Renal pelvis (tissue), 12 donors: ENCODE data around the gene MEG3. TPM values are rescaled to one million over a fixed set of nuclear protein-coding genes. Genes with fewer than 3 reads are reported as not detected.

Experiments used
- DNase-seq: peaks from one replicate; pipeline ENCODE4 v3.0.0-alpha.2; 2013
- long read RNA-seq, 16 experiments: transcript quantifications; one replicate each; lab custom pipeline, GENCODE V29; 2026
- polyA plus RNA-seq, 3 donors: library from polyadenylated mRNA; unstranded; fragments of 120-200 nt; gene quantifications; one replicate each; pipeline ENCODE4 v1.2.1, GENCODE V29; 2013; ENCODE audit not compliant: insufficient read length in 3 of 3

The MEG3 gene
- 100 to 1,000 TPM; 122 to 305 (median 222) TPM for polyA plus RNA-seq
- long read RNA-seq, donor 1, full-length matches to known transcripts = 29 of 29 reads
- long read RNA-seq, donor 1, partial matches to known transcripts = 0 of 29 reads
- long read RNA-seq, donor 1, other reads (novel, unspliced or antisense) = 0 of 29 reads
- long read RNA-seq, donor 2, full-length matches to known transcripts = 48 of 48 reads
- long read RNA-seq, donor 2, partial matches to known transcripts = 0 of 48 reads
- long read RNA-seq, donor 2, other reads (novel, unspliced or antisense) = 0 of 48 reads
- long read RNA-seq, donor 3, full-length matches to known transcripts = 38 of 38 reads
- long read RNA-seq, donor 3, partial matches to known transcripts = 0 of 38 reads
- long read RNA-seq, donor 3, other reads (novel, unspliced or antisense) = 0 of 38 reads
- long read RNA-seq, donor 4, full-length matches to known transcripts = 53 of 53 reads
- long read RNA-seq, donor 4, partial matches to known transcripts = 0 of 53 reads
- long read RNA-seq, donor 4, other reads (novel, unspliced or antisense) = 0 of 53 reads
- long read RNA-seq, donor 5, full-length matches to known transcripts = 9 of 9 reads
- long read RNA-seq, donor 5, partial matches to known transcripts = 0 of 9 reads
- long read RNA-seq, donor 5, other reads (novel, unspliced or antisense) = 0 of 9 reads
- long read RNA-seq, donor 6, full-length matches to known transcripts = 42 of 50 reads
- long read RNA-seq, donor 6, partial matches to known transcripts = 8 of 50 reads
- long read RNA-seq, donor 6, other reads (novel, unspliced or antisense) = 0 of 50 reads
- long read RNA-seq, donor 7, full-length matches to known transcripts = 38 of 44 reads
- long read RNA-seq, donor 7, partial matches to known transcripts = 6 of 44 reads
- long read RNA-seq, donor 7, other reads (novel, unspliced or antisense) = 0 of 44 reads
- long read RNA-seq, donor 8, full-length matches to known transcripts = 38 of 38 reads
- long read RNA-seq, donor 8, partial matches to known transcripts = 0 of 38 reads
- long read RNA-seq, donor 8, other reads (novel, unspliced or antisense) = 0 of 38 reads
- long read RNA-seq, donor 9, full-length matches to known transcripts = 35 of 35 reads
- long read RNA-seq, donor 9, partial matches to known transcripts = 0 of 35 reads
- long read RNA-seq, donor 9, other reads (novel, unspliced or antisense) = 0 of 35 reads
- long read RNA-seq, donor 10, full-length matches to known transcripts = 79 of 87 reads
- long read RNA-seq, donor 10, partial matches to known transcripts = 8 of 87 reads
- long read RNA-seq, donor 10, other reads (novel, unspliced or antisense) = 0 of 87 reads
- long read RNA-seq, donor 11, full-length matches to known transcripts = 17 of 17 reads
- long read RNA-seq, donor 11, partial matches to known transcripts = 0 of 17 reads
- long read RNA-seq, donor 11, other reads (novel, unspliced or antisense) = 0 of 17 reads
- long read RNA-seq, donor 12, full-length matches to known transcripts = 62 of 67 reads
- long read RNA-seq, donor 12, partial matches to known transcripts = 5 of 67 reads
- long read RNA-seq, donor 12, other reads (novel, unspliced or antisense) = 0 of 67 reads
- long read RNA-seq, donor 13, full-length matches to known transcripts = 55 of 66 reads
- long read RNA-seq, donor 13, partial matches to known transcripts = 11 of 66 reads
- long read RNA-seq, donor 13, other reads (novel, unspliced or antisense) = 0 of 66 reads
- long read RNA-seq, donor 14 = 0 reads
- long read RNA-seq, donor 15 = 0 reads
- long read RNA-seq, donor 16, full-length matches to known transcripts = 36 of 36 reads
- long read RNA-seq, donor 16, partial matches to known transcripts = 0 of 36 reads
- long read RNA-seq, donor 16, other reads (novel, unspliced or antisense) = 0 of 36 reads

DNA sequence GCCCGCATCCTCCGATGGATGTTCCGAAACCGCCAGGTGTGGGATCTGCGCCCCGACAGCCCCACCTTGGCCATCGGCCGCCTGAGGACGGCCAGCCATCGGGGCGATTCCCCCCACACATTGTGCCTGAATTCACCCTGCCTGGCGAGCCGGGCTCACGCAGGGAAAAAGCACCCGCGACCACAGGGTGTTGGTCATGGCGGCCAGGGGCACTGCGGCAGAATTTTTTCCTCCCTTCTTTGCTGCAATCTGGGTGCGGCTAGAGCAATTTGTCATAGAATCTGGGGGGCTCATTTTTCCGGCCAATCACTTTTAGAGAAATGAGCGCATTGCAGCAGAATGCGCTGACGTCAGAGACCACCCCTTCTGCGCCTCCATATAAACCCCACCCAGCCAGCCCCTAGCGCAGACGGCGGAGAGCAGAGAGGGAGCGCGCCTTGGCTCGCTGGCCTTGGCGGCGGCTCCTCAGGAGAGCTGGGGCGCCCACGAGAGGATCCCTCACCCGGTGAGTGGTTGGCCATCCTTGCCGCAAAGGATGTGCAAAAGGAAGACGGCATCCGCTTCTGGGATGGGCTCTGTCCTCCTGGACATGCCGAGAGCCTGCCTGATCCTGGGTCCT, at the start of gene MEG3:
Gene MEG3, plus strand, starts transcription at position 406 of the 619 bp plus-strand sequence.
- peak; percentile 62 for DNase-seq

DNA sequence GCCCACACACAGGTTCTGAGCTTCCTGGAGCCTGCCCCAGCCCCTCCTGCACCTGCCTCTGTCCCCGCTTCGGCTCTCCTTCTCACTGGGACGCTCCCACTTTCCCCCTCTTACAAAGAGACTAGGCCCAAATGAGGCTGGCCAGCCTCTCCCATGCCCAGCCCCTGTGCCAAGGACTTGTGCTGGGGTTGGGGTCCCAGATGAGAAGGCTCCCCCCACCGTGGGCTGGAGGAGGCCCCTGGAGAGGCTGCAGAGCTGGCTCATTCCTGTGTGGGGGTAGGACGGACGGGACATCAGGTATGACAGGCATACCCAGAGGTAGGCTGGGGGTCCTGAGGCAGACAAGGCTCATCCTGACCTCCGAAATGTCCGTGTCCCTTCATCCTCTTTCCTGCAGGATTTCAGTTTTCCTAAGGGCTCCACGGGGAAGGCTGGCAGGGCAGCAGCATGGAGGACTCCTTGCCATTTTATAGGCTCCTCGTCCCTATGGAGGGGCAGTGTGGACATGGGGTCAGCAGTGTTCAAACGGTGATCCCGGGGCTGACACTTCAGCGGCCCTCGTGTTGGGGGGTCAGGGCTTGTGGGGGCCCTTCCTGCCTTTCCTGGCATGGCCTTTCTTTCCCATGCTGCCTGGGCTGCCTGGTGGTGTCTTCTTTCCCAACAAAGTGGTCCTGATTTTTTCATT, 49.1 kb upstream of the MEG3 start:
- no peak for DNase-seq

- no peak for DNase-seq
These were observed 48.5 kb upstream of the MEG3 start for GRCh38 chr14:100777366-100777817.

- peak; percentile 64 for DNase-seq
These were observed 47.9 kb upstream of the MEG3 start for GRCh38 chr14:100777818-100778525.

DNA sequence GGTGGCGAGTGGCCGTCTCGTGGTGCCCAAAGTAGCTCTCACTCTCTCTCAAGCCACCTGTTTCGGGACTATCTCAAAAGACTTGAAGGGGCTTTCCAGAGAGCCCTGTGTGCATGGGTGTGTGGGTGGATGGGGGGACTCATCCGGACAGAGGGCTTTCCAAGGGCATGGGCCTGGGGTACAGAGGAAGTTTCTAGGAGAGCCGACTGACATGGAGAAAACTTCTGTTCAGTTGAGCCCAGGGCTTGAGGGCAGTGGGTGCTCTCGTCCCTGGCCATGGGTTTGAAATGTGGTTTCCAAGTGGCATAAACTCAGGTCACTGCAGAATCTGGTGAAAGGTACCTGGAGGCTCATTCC, 47.4 kb upstream of the MEG3 start:
- no peak for DNase-seq

DNA sequence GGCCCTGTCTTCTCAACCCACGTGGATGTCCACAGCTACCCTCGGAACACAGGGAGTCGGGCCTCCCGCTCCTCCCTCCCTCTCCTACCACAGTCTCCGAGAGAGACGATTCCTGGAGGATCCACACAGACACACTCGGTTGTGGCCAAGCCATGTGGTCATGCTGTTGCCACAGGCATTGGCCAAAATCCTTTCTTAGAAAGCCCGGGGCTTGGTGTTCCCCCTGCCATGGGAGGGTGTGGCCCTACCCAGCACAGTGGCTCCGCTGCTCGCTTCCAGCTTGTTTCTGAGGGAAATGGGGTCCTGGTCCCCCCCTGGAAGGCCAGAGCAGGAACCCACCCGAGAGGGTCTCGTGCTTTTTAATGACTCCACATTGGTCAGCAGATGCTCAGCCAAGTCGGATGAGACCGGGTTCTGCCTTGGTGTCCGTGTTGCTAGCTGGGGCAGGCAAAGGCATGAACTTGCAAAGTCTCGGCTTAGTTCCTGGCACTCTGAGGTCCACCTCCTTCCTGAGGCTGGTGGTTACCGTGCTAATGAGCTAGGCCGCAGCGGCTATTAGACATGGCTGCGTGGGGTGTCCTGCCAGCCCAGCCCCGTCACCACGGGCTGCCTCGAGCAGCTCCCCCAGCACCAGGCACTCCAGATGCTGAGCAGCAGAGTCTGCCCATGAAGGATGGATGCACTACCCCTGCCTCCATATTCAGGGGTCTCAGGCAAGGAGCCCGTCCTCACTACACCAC, 46.8 kb upstream of the MEG3 start:
- DNase-seq = no peak

GRCh38 chr14:100779691-100780080, 46.2 kb upstream of the MEG3 start:
- no peak for DNase-seq

DNA sequence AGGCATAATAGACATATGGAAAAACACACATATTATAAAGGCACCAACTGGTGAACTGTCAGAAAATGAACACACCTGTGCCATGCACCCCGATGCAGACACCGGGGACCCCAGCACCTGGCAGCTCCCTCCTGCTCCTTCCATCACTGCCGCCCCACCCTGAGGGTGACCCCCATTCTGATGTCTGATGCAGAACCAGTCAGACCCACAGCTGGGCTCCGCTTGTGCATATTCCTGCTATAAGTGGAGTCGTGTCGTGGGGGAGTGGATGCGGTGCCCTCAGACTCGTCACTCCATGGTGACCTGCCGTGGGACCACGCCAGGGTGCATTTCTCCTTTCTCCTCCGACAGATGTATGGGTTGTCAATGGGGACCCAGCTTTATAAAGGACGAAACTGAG, 45.7 kb upstream of the MEG3 start:
- no peak for DNase-seq

- DNase-seq = no peak
These were observed 45.1 kb upstream of the MEG3 start for GRCh38 chr14:100780646-100781355.

GRCh38 chr14:100781952-100782351, 44.0 kb upstream of the MEG3 start:
- no peak for DNase-seq

GRCh38 chr14:100782516-100783320, 43.2 kb upstream of the MEG3 start:
- no peak for DNase-seq

DNA sequence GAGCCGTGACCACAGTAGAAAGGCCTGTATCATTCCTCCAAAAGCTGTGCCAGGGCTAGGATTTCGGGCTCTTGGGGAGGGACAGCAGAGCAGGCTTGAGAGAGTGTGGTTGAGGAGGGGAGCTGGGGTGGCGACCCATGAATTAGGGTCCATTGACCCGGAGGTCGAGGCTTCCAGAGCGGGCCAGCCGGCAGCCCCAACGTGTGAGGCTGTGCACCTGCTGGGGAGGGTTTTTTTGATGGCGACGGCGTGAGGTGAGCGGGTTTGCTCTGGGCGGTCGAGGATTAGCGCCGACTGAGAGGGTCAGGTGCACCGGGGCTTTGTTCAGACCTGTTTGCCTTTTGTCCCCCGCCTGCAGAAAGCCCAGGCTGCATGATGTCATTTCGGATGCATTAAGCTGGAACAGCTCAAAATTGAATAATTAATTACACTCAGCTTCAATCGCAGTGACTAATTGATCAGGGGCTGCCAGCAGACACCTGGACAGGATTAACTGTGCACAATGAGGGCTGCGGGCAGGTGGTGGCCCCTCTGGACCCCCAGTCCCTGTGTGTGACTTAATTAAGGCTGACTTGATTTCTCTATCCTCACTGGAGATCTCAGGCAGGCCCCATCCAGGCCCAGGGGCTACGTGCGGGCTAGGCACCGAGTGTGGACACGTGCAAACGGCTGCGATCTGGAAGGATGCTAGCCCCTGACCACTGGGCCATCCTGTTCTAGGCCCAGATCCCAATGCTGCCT, 42.1 kb upstream of the MEG3 start:
- no peak for DNase-seq

DNA sequence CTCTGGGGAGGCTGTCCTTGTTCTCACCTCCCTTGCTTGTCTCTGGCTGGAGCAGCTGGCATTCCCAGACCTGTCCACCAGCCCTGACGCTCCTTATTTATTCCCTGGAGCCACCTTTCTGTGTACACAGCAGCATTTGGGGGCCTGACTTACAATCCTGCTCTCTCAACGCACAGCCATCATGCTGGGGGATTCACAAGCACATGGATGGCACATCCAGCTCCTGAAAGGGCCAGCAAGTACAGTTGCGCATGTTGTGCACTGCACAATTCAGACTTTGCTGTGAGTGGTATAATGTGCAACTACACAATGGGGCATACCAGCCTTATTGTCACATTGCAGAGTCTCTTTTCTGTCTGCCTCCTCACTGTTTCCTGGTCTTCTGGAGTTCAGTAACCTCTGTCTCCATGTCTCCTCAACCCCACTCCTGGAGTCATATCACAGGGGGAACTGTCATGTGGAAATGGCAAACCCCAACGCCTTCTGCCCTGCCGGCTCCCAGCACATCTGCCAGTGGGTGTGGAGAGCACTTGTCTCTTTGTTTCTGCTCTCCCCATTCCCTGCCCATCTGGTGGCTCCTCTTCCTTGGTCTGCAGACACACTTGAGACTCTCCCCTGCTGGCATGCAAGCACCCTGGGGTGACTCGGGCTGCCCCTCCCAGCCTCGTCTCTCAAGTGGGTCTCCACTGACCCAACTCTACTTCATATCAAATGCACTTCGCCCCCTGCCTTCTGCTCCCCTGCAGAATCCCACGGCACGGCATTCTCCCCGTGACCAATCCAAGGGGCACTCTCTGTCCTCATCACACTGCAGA, 41.2 kb upstream of the MEG3 start:
- DNase-seq = no peak

- DNase-seq = no peak
These were observed 40.6 kb upstream of the MEG3 start for GRCh38 chr14:100785338-100785615.

DNA sequence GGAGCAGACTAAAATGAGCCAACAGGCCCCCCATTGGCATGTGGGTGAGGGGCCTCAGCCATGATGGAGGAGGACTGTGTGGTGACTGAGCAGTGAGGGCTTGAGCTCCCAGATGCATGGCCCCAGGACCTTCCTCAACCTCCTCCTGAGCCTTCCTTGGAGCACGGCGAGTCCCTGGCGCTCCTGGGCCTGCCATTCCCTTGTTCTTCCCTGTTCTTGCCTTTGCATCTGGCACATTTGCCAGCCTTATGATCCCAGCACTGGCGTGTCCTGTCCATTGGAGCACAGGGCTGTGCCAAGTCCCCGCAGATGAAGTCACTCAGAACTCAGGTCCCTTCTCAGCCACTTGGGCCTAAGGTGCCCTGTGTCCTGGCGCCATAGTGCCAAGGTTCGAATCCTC, 40.3 kb upstream of the MEG3 start:
- no peak for DNase-seq
